ENCODE measurements around the gene ETS2. TPM values are rescaled to one million over a fixed set of nuclear protein-coding genes. Genes with fewer than 3 reads are reported as not detected.

ETS2 gene
- total and polyA plus RNA-seq, 2 of the 8 experiments (the other 6 are each of a cell fraction or from before 2014, with no cell fraction given) = 11.0 to 45.1 TPM

- Histone ChIP-seq H2BK120ac (replicated peaks; ENCODE audit: low read depth, low read length) (no peak overlapping the region), H4K20me1 (replicated peaks in 1 of 2; ENCODE audit: control insufficient read depth in 1 of 2, insufficient read depth in 2 of 2, low read length in 2 of 2) (no peaks in the 10 kb centered on the region)
- POLR2A ChIA-PET (ENCODE audit: partially characterized antibody) = no interaction called here
These were observed 14.8 kb upstream of the ETS2 start for GRCh38 chr21:38790961-38791360.

More at GRCh38 chr21:38790961-38791360, 14.8 kb upstream of the ETS2 start:
- TF ChIP-seq TBP (IDR thresholded peaks at IDR 0.05; ENCODE audit: low read depth, low read length) = no peak
- no peak for TF ChIP-seq CBX5 (IDR thresholded peaks at IDR 0.05; ENCODE audit: low read depth, low read length)
- no peak for TF ChIP-seq SIN3A (conservative IDR thresholded peaks at IDR 0.05 in 1 of 2, IDR thresholded peaks at IDR 0.05 in 1 of 2; ENCODE audit: low read depth in 1 of 2, low read length in 2 of 2)
- TF ChIP-seq CHD2 (IDR thresholded peaks at IDR 0.05; ENCODE audit: low read length) = no peak
- no peak for TF ChIP-seq BACH1 (IDR thresholded peaks at IDR 0.05; ENCODE audit: low read length)
- TF ChIP-seq JUN (IDR thresholded peaks at IDR 0.05; ENCODE audit: low read depth, low read length) = no peak
- TF ChIP-seq RFX5 (IDR thresholded peaks at IDR 0.05; ENCODE audit: borderline replicate concordance, low read depth, low read length) = no peak
- no peak for TF ChIP-seq CTBP2 (IDR thresholded peaks at IDR 0.05; ENCODE audit: borderline replicate concordance, insufficient read depth, insufficient read length, low read length)
- no peak for TF ChIP-seq TAF7 (optimal IDR thresholded peaks at IDR 0.05; ENCODE audit: borderline replicate concordance, low read depth, low read length)
- no peak for TF ChIP-seq HDAC2 (IDR thresholded peaks at IDR 0.05; ENCODE audit: borderline replicate concordance in 1 of 2, low read depth in 2 of 2, low read length in 2 of 2)
- TF ChIP-seq GABPA (IDR thresholded peaks at IDR 0.05; ENCODE audit: borderline replicate concordance, insufficient read depth, low read length) = no peak
- TF ChIP-seq SRF (IDR thresholded peaks at IDR 0.05; ENCODE audit: low read depth, low read length) = no peak
- Histone ChIP-seq H2BK12ac (ENCODE audit: low read depth, low read length) (no peak overlapping the region), H4K8ac (ENCODE audit: extremely low read depth, insufficient read depth, low read length) (no peak overlapping the region), H3K14ac (ENCODE audit: insufficient read length) (no peak overlapping the region), H2AK5ac (ENCODE audit: low read depth, low read length) (no peak overlapping the region), H3K79me1 (ENCODE audit: low read depth, low read length) (no peaks in the 10 kb centered on the region), H3K36me3 (ENCODE audit: control insufficient read depth in 2 of 4, insufficient read depth in 4 of 4, low read length in 3 of 4) (no peaks in the 10 kb centered on the region), H3K4me2 (ENCODE audit: insufficient read depth in 1 of 2, low read depth in 2 of 2, low read length in 2 of 2) (no peak overlapping the region), H2AFZ (ENCODE audit: low read length) (no peak overlapping the region), H3K79me2 (ENCODE audit: control insufficient read depth in 1 of 2, insufficient read depth in 2 of 2, low read length in 2 of 2) (no peaks in the 10 kb centered on the region), H2BK5ac (ENCODE audit: low read depth, low read length) (no peak overlapping the region), H3K18ac (ENCODE audit: extremely low read depth, low read length) (no peak overlapping the region), H3K27me3 (replicated peaks in 1 of 4; ENCODE audit: control insufficient read depth in 3 of 4, extremely low read depth in 1 of 4, insufficient read depth in 3 of 4, low read length in 3 of 4) (peaks cover 0 to 2% (median 0%) of the 10 kb centered on the region in 4 experiments; a peak in 1 of 7 replicates), H2BK20ac (ENCODE audit: low read length) (no peak overlapping the region), H3K56ac (replicated peaks; ENCODE audit: insufficient read length, low read depth, low read length) (no peak overlapping the region), H2BK15ac (ENCODE audit: low read length) (no peak overlapping the region), H3K4me1 (replicated peaks in 1 of 4; ENCODE audit: control insufficient read depth in 3 of 4, insufficient read depth in 4 of 4, low read length in 3 of 4) (peaks cover 0 to 4% (median 2%) of the 10 kb centered on the region in 4 experiments; a peak in 2 of 7 replicates), H3K27ac (ENCODE audit: low read depth, low read length) (no peak overlapping the region), H3K23me2 (ENCODE audit: low read depth, low read length) (no peaks in the 10 kb centered on the region), H3K4ac (replicated peaks; ENCODE audit: insufficient read length, low read depth, low read length) (no peak overlapping the region), H4K5ac (ENCODE audit: insufficient read length, low read depth, low read length) (no peak overlapping the region), H3K9me3 (ENCODE audit: insufficient read depth in 2 of 2, low read depth in 1 of 2, low read length in 1 of 2) (no peaks in the 10 kb centered on the region), H3K4me3 (ENCODE audit: extremely low read depth in 1 of 4, insufficient read depth in 2 of 4, low read depth in 3 of 4, low read length in 4 of 4) (no peak overlapping the region), H3K23ac (ENCODE audit: insufficient read length) (no peak overlapping the region), H3K9ac (replicated peaks in 1 of 4; ENCODE audit: extremely low read depth in 1 of 4, low read depth in 3 of 4, low read length in 3 of 4) (no peak overlapping the region), H4K91ac (replicated peaks; ENCODE audit: insufficient read length, low read length) (no peak overlapping the region)
- DNase-seq (ENCODE audit: low read depth in 1 of 2, low spot score in 2 of 2) = no peak
- CTCF ChIA-PET (ENCODE audit: partially characterized antibody) = interaction anchor here (0.7 to 1.0 kb wide), 2 partner anchors 14 to 205 kb away, joined by 3 read pairs; partner anchors contain the start of gene ETS2
- FAIRE-seq = no peak
- WGBS, 2 experiments (ENCODE audit: extremely low coverage in 1 of 2, insufficient coverage in 1 of 2, insufficient read length in 1 of 2, insufficient replicate concordance in 2 of 2, low coverage in 1 of 2, low lambda C conversion rate in 2 of 2, missing lambda C conversion rate in 1 of 2) = 86% methylated on average over 4 of the region's 4 CpGs; no CpG with 5 or more reads in 1 of the 2 experiments
